GM21529 (cell line): ENCODE measurements around the gene SLC12A7.

Source experiments
- ATAC-seq: cut with Tn5 transposase; IDR thresholded peaks from one replicate; pipeline ENCODE4 v1.9.1; 2021; ENCODE audit not compliant: unreplicated experiment

Gene SLC12A7

DNA sequence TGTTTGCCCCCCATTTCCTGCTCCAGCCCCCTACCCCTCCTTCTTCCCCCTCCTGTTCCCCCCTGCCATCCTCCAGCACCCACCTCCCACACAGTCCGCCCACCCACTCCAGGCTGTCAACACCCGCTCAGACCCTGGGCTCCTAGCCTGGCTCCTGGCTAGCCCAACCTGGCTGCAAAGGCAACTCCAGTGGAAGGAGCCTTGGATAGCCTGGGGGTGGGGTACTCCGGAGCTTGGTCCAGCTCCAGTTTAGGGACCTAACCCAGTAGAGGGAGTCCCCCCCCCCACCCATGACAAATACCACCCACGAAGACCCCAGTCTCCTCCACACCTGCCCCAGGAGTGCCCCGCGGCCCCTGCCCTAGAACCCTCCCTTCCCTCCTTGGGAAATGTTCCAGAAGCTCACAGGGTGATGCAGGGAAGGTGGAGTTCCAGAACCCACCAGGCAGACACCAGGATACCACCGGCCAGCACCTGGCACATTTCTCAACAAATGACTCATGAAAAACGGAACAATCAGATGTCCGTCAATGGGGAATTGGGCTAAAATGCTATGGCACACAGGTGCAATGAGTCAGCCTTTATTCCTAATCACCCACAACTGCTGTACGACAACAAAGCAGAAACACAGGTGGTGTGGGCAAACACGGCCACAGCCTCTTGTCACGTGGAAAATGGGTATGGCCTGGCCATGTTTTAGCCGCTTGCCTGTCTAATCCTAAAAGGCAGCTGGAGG lies 901 bp upstream of the SLC12A7 start:
- no peak for ATAC-seq

DNA sequence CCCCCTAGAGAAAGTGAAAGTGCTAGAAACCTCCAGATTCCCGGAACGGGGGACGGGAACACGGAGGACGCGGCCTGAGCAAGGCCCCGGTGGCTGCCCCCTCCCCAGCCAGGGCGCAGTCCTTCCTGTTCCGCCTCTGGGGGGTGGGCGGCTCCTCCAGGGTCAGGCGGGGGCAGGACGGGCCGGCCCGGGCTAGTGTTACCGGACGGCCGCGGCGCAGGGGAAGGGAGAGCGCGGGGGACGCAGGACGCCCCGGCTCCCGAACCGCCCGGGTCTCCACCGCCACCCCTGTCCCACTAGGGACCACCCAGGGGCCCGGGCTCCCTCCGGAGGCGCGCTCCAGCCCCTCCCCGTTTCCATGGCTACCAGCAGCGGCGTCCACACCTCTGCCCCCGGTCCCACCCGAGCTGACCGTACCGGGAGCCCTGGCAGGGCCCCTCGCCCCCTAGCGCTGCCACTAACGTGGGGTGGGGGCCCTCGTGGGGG lies 579 bp downstream of the SLC12A7 start:
- ATAC-seq: peak; percentile 30

DNA sequence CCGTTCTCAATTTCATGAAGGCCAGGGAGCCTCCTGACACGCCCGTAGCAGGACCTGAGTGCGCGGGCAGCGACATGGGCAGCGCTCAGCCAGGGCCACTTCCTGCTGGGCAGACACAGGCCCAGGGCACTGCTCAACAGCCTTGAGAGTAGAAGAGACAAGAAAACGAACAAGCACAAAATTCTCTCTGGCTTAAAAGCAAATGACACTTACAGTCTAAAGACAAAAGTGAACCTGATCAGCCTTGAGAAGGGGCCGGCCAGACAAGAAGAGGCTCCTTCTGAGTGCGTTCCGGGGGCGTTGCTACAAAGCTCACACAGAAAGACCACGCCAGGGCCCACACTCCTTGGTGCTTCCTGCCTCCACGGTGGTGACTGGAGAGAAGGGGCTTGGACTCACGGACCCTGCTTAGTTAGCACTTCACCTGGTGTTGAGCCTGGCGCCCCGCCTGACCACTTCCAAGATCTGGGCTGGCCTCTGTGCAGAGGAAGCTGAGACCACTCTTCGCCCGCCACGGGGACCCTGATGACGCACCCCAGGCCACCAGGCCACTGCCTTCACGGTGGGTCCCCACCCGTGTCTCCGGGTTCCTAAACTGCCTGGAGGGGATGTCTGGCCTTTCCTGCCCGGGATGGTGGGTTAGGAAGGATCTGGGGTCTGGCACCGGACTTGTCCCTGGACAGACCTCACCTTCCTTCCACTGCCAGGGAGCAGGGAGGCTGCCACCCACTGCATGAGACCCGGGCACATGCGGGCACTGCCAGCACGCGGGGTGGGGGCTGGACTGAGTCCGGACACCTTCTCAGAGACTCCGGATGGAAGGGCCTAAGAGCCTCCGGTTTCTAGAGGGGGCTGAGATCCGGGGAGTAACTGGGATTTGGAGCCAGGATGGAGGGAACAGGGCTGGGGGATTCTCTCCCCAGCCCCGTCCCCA lies 1.3 kb downstream of the SLC12A7 start:
- peak; percentile 4 for ATAC-seq

DNA sequence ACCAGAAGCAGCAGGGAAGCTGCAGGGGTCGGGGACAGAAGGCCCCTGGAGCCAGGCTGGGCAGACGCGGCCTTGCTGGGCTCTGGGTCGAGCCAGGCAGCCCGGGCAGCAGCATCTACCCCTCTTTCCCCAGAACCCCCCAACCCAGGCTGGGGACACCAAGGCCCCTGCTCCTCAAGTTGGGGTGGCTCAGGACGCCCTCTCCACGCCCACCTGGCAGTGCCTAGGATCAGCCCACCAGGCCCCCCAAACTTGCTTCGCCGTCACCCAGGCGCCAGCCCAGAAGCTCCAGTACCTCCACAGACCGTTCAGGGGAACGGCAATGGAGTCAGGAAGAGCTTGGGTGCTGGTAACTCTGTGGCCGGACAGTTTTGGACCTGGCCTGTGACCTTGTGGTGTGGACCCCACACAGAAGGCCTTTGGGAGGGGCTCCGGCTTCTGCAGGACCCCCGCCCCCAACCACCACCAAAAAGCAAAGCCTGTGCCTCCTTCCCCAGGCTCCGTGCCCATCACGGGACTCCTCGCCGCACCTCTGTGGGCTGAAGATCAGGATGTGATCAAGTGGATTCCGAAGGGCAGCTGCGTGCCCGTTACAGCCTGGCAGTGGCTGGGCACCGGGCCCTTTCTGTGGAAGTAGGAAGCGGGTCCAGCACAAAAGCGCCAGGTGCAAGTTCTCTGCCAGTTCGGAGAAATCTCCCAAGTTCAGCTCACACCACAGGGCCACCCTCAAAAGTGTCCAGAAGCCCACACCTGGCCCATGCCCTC lies 2.1 kb downstream of the SLC12A7 start:
- no peak for ATAC-seq

DNA sequence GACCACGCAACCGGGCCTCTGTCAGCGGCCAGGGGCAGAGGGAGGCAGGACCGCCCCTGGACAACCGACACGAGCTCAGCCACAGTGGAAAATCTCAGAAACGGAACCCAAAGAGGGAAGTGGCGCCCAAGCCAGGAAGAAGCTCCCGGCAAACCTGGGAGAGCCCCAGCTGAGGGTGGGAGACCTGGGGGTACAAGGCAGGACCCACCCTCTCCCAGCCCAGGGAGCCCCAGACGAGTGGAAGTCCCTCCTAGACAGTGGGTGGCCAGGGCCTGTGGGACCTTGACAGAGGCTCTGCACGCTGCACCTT lies 3.0 kb downstream of the SLC12A7 start:
- ATAC-seq: no peak

DNA sequence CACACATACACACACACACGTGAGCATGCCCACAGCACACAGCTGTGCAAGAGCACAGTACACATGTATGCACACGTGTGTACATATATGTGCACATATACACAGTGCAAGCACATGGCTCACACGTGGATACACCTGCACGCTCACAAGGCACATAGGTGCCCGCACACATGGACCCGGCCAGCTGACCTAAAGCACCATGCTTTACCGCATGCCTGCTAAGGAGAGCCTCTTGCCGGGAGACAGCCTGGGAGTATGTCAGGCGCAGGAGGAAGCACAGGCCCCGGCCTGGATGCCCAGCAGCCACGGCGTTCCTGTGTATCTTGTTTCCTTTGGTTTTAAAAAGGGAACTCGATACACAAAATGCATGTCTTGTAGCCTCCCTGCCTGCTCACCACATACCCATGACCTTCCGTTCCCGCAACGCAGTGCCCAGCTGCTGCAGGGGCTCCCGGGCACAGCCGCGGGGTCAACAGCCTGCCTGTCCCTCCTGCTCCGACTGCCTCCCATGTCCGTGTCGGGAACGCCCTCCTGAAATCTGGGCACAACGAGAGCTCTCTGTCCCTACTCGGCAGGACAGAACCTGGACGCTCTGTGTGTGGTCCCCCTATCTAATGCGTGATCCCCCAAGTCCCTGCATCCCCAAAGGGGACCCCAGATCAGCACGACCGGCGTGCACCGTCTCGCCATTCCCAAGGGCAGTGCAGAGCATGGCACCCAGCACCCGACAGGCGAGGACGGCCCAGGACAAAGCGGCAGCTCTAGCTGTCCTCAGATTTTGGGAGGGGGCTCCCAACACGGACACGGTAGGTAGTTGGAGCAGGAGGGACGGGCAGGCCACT lies 3.6 kb downstream of the SLC12A7 start:
- no peak for ATAC-seq

DNA sequence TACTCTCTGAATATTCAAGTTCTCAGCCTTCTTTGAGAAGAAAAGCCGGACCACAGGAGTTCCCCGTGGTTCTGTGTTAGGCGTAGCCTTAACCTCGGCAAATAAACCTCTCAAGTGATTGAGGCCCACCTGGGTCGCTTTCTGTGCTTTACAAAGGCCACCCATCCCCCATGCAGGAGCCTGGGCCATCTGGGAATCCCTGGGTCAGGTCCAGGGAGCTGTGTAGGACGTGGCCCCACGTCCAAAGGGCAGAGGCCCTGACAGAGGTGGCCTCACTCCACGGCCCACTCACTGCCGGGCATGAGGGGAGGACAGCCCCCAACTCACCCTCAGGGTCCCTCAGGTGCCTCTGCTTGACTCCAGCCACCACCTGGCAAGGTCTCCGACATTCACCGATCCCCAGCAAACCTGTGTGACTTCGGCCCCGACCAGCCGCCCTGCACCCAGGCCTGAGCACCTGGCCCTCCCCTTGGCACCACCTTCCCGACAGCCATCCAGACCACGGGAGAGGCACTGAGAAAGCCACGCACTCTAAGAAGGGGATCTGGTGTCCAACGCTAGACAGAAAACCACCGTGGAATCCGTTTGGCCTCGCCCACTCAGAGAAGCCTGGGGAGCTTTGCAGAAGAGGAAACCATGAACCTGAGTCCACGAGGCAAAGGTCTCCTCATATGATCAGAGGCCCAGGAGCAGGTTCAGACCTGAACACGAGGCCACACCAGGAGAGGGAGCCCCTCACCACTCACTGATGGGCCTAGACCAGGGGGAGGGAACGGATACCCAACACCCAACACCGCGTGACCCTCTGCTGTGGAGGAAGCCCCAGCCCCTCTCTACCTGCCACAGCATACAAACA lies 4.5 kb downstream of the SLC12A7 start:
- ATAC-seq: no peak

DNA sequence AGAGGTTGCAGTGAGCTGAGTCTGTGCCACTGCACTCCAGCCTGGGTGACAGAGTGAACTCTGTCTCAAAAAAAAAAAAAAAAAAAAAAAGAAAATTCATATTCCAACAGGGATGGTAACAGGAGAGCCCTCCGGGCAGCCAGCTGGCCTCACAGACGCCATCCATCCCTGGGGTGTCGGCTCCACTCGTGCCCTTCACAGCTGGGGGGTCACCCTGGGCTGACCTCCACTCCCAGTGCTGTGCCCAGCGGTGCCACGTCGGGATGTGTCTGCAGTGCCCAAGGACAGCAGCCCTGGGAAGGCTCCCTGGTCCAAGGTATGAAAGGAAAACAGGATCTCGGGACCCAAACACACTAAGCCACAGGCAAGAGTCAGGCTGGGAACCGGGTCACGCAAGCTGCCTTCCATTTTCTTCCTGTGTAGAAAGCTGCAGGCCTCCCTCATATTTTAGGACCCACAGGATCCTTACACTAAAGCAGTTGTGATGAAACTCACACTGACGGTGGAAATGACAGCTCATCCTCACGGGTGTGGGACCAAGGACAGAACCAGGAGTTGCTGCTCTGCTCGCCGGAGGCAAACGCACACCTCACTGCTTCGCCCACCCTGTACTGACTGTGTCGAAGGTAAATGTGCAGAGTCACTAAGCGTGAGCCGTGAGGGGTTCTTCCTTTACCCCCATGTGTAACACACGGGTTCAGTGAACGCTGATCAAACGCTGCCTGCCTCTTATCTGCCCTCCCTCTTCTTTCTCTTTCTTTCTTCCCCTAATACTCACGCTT lies 5.3 kb downstream of the SLC12A7 start:
- no peak for ATAC-seq

DNA sequence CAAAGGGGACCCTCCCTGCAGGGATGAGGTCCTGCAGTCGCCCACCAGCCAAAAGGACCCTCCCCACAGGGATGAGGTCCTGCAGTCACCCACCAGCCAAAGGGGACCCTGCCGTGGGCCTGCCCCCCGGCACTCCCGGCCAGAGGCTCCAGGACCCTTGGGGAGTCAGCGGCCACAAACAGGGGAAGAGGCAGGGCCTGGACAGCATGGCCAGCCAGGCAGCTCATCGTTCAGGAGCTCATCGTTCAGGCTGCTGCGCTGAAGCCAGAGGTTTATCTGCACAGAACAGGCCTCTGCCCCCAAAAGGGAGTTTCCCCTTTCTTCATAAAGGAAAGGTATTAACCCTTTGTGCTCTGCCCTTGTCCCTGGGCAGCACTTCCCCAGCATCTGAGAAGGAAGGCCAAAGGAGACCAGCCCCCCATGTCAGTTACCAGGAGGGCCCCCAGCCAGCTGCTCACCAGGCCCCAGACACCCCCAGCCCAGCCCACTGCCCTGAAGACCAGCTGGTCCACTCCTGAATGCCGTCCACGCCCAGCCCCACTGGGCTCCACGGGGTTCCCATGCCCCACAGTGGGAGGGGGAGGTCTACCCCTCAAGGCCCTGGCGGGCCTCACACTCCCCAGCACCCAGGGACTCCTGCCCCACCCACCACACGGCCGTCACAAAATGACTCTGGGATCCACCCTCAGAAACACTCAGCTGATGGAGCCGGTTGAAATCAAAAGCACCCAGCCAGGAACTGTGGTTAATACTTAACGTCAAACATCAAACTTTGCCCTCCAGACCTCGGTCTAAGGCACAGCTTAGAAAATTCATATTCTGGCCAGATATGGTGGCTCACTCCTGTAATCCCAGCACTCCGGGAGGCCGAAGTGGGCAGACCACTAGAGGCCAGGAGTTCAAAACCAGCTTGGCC lies 6.3 kb downstream of the SLC12A7 start:
- ATAC-seq: peak; percentile 41

DNA sequence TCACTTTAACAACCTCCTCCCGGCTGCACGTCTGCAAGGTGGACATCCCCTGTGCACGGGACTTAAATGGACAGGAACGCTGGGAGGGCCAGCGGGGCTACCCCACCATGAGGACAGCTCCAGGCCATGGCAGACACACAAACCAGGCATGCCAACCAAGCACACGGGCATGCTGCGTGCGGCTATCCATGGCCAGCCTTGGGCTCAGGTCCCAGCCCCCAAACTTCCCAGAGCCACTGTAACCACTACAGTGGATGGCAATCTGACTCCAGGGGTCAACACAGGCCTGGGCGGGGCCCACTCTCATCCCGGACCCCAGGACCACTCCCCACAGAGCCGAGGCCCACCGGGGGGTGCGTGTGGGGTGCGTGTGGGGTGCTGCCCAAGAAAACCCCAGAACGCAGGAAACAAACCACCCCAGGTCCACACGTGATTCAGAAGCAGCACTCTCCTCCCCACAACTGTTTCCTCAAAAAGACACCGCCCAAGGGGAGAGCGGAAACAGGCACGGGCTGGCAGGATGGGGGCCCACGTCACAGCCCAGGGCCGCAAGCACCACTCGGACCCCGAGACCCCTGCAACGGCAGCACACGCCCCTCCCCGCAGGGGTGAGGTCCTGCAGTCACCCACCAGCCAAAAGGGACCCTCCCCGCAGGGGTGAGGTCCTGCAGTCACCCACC lies 7.4 kb downstream of the SLC12A7 start:
- ATAC-seq: no peak

DNA sequence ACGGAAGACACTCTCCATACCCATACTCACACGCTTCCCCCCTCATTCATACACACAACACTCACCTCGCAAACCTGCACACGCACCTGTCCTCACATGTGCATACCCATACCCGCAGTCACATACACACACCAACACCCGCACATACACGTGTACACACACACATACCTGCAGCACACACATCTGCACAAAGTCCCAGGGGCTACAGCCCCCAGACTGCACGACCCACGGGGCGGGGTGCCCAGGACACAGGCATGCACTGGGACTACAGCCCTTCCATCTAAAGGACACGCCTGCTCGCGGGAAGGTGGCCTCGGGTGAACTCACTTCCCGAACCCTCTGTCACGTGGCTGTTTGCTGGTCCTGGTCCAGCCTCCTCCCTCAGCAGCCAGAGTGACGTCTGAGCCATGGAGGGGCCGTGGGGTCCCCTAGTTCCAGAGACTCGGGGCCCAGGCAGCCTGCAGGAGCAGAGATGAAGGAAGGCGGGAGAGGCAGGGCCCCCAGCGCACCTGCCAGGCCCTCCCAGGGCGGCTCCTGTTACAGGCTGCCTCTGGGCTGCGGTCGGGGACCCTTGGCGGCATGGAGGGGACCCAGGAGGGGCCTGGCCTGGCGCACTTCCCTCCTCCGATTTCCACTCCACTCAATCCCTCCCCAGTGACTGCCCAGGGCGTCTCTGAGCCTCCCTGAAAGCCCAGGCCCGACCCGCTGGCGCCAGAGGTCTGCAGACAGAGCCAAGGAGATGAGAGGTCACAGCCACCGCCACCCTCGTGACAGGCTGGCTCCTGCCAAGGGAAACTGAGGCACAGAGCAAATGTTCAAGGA lies 8.1 kb downstream of the SLC12A7 start:
- ATAC-seq: no peak

DNA sequence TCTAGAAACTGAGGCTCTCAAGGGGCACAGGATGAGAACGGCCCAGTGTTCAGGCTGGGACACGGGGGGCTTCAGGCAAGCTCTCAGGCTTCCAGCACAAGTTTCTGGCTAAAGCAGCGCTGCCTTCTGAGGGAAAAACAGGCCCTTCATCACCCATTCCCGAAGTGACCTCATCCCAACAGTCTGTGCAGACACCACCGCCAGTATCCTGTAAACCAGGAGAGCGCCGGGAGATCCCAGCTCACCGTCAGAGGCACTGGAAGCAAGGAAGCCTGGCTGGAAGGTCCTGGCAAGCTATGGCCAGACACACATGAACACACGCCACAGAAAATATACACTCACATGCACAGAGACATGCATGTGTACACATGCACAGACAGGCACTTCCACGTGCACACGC lies 8.8 kb downstream of the SLC12A7 start:
- ATAC-seq: no peak

DNA sequence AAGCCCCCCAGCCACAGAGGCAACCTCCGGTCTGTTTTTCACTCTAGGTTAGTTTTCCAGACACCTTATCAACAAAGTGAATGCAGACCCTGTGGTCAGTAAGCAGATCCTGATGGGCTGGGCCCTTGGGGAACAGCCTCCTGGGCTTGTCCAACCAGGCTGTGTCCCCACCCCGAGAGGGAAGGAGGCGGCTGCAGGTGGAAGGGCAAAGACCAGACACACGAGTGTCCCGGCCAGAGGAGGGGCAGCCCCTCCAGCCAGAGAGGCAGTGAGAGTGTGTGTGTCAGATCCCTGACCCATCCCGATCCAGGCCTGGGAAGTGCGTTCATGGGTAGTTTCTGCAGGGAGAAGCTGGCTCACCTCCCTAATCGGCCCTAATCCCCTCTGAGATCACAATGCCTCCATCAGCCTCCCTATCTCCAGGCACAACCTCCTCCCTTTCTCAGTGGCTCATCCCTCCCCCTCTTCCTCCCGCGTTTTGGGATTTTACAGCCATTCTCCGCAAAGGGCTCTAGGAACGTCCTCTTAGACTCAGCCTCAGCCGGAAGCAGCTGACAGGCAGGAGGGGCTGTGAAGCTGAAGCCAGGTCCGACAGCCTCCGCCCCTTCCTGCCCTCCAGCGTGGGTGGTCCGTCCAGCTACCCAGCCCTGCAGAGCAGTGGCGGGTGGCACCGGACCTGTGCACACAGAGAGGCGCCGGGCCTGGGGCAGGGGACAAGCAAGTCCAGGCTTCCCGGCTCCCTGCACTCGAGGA lies 9.7 kb downstream of the SLC12A7 start:
- ATAC-seq: no peak

DNA sequence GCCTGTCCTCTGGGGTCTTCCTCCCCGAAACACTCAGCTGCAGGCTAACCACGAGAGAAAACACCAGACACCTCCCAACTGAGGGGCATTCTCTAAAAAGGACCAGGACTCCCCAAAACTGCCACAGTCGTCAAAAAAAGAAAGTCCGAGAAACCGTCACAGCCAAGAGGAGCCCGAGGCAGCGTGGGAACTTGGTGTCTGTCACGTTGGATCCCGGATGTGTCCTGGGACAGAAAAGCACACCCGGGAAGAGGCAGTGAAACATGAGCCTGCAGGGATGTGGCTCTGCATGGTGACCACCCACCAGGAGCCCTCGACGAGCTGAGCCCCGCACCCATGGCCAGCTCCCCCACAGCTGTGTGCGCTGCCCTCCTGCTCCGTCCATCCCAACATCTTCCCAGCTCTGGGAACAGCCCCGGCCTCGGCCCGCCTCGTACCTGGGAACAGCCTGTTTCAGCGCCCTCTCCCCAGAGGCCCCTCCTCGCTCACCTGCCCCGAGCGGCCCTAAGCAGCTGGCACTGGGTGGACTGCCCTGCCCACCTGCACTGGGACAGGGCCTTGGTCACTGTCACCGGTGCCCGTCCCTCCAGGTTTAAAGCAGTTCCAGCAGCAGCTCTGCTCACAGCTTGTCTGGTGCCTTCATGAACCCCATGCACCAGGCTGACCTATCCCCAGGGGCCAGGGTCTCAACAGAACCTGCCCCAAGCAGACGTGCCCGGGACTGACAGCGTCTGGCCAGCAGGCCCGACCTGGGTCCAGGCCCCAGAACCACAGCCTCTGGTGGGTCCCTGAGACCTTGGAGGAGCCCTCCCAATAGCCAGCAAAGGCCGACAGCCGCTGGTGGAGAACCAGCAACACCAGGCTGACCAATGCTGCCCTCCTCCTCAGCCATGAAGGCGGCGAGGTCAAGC lies 10.9 kb downstream of the SLC12A7 start:
- ATAC-seq: no peak
